Panc1 (cell line): ENCODE data around the gene PLCG2.

Source experiments
- POLR2AphosphoS5 ChIP-seq: IDR thresholded peaks from 2 replicates; pipeline ENCODE4 v1.6.1; 2012; ENCODE audit warnings: mild to moderate bottlenecking, low read depth, low read length, moderate library complexity
- SIN3A ChIP-seq: IDR thresholded peaks from 2 replicates; pipeline ENCODE4 v1.6.1; 2012; ENCODE audit warnings: low read depth, mild to moderate bottlenecking, low read length, moderate library complexity, borderline replicate concordance; ENCODE audit not compliant: insufficient read depth
- TCF7L2 ChIP-seq: IDR thresholded peaks from 2 replicates; pipeline ENCODE4 v1.6.1; 2011; ENCODE audit warnings: mild to moderate bottlenecking, low read depth, low read length, inconsistent platforms
- TF ChIP-seq, protein P1 (sequence below): fragments of 450-650 bp; IDR thresholded peaks from 2 replicates; pipeline ENCODE4 v1.5.1; 2017; ENCODE audit warnings: mild to moderate bottlenecking
- TF ChIP-seq, protein P2 (sequence below), 2 experiments: IDR thresholded peaks; 2 replicates each; pipeline ENCODE4 v1.6.1; 2011 to 2012; ENCODE audit warnings: low read depth in 2 of 2, control low read depth in 1 of 2, low read length in 1 of 2, mild to moderate bottlenecking in 1 of 2, moderate library complexity in 1 of 2; ENCODE audit not compliant: insufficient read depth in 1 of 2

DNA sequence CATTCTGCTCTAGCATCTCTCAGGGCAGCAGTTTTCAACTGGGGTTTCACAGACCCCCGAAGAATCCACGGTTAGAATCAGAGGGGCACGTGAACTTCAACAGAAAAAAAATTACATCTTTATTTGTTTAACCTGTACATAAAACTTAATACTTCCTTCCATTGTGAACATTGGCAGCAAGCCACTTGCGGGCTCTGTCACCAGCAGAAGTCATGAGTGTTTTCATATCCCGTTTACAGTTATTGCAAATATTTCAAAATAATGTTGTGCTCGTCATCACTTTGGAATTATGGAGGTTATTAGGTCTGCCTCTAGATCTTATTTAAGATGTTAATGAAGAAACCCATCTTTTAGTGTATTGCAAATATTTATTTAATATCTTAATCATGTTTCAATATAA, 122.4 kb downstream of the PLCG2 start:
- TF ChIP-seq, protein P1, sequence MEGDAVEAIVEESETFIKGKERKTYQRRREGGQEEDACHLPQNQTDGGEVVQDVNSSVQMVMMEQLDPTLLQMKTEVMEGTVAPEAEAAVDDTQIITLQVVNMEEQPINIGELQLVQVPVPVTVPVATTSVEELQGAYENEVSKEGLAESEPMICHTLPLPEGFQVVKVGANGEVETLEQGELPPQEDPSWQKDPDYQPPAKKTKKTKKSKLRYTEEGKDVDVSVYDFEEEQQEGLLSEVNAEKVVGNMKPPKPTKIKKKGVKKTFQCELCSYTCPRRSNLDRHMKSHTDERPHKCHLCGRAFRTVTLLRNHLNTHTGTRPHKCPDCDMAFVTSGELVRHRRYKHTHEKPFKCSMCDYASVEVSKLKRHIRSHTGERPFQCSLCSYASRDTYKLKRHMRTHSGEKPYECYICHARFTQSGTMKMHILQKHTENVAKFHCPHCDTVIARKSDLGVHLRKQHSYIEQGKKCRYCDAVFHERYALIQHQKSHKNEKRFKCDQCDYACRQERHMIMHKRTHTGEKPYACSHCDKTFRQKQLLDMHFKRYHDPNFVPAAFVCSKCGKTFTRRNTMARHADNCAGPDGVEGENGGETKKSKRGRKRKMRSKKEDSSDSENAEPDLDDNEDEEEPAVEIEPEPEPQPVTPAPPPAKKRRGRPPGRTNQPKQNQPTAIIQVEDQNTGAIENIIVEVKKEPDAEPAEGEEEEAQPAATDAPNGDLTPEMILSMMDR: no peak
- TF ChIP-seq SIN3A: no peak
- TF ChIP-seq, protein P2, sequence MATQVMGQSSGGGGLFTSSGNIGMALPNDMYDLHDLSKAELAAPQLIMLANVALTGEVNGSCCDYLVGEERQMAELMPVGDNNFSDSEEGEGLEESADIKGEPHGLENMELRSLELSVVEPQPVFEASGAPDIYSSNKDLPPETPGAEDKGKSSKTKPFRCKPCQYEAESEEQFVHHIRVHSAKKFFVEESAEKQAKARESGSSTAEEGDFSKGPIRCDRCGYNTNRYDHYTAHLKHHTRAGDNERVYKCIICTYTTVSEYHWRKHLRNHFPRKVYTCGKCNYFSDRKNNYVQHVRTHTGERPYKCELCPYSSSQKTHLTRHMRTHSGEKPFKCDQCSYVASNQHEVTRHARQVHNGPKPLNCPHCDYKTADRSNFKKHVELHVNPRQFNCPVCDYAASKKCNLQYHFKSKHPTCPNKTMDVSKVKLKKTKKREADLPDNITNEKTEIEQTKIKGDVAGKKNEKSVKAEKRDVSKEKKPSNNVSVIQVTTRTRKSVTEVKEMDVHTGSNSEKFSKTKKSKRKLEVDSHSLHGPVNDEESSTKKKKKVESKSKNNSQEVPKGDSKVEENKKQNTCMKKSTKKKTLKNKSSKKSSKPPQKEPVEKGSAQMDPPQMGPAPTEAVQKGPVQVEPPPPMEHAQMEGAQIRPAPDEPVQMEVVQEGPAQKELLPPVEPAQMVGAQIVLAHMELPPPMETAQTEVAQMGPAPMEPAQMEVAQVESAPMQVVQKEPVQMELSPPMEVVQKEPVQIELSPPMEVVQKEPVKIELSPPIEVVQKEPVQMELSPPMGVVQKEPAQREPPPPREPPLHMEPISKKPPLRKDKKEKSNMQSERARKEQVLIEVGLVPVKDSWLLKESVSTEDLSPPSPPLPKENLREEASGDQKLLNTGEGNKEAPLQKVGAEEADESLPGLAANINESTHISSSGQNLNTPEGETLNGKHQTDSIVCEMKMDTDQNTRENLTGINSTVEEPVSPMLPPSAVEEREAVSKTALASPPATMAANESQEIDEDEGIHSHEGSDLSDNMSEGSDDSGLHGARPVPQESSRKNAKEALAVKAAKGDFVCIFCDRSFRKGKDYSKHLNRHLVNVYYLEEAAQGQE (IDR thresholded peaks at IDR 0.05; ENCODE audit: insufficient read depth in 1 of 2, low read depth in 2 of 2, low read length in 1 of 2): no peak
- no peak for TF ChIP-seq POLR2AphosphoS5
- TF ChIP-seq TCF7L2: no peak
